C4-2B (cell line): Measurements from ENCODE around the gene GRM3.

Experiments used
- CTCF ChIP-seq: fragments of 450-650 bp; conservative IDR thresholded peaks from 2 replicates; pipeline ENCODE4 v1.5.1; 2017; ENCODE audit warnings: mild to moderate bottlenecking
- ZFX ChIP-seq: fragments of 450-650 bp; IDR thresholded peaks from 2 replicates; pipeline ENCODE4 v1.6.1; 2017

GRCh38 chr7:86793136-86793535 lies 149.4 kb downstream of the GRM3 start:
- TF ChIP-seq CTCF: no peak
- TF ChIP-seq ZFX: no peak
